HepG2 (cell line): Measurements from ENCODE around the gene CEP131. TPM values are rescaled to one million over a fixed set of nuclear protein-coding genes. Genes with fewer than 3 reads are reported as not detected.

Source experiments
- AGO2 ChIP-seq: fragments of 200-400 bp; formaldehyde crosslinking; optimal IDR thresholded peaks from 2 replicates; pipeline ENCODE3; 2017; ENCODE audit warnings: mild to moderate bottlenecking, low read depth, low read length, moderate library complexity
- CENPT ChIP-seq: sonication (generic); formaldehyde crosslinking; IDR thresholded peaks from 2 replicates; pipeline ENCODE4 v1.8.0; 2022; ENCODE audit warnings: low read depth, mild to moderate bottlenecking, moderate library complexity, missing genetic modification reagents
- EP300 ChIP-seq, 3 experiments: sonication (generic) in 1 of 3; formaldehyde crosslinking in 1 of 3; IDR thresholded peaks; 2 replicates each; pipeline versions ENCODE4 v1.5.1 to v1.6.1; 2011 to 2020; ENCODE audit warnings: low read depth in 2 of 3, low read length in 2 of 3, borderline replicate concordance in 1 of 3, improper control_type of control experiment in 1 of 3, mild to moderate bottlenecking in 1 of 3, missing genetic modification reagents in 1 of 3, moderate library complexity in 1 of 3
- HOXA9 ChIP-seq: sonication (generic); formaldehyde crosslinking; IDR thresholded peaks from 2 replicates; pipeline ENCODE4 v1.8.1; 2022; ENCODE audit warnings: missing genetic modification reagents, mild to moderate bottlenecking, moderate library complexity, borderline replicate concordance
- KLF6 ChIP-seq: IDR thresholded peaks from 2 replicates; pipeline ENCODE4 v1.8.0; 2016; ENCODE audit warnings: missing biosample characterization, missing genetic modification reagents
- MAFG ChIP-seq: sonication (generic); formaldehyde crosslinking; IDR thresholded peaks from 2 replicates; pipeline ENCODE4 v1.5.1; 2020; ENCODE audit warnings: mild to moderate bottlenecking, missing genetic modification reagents
- MATR3 ChIP-seq: sonication (generic); formaldehyde crosslinking; IDR thresholded peaks from 2 replicates; pipeline ENCODE4 v1.4.0; 2020; ENCODE audit warnings: missing genetic modification reagents
- POLR2A ChIP-seq, 2 experiments: IDR thresholded peaks; 2 replicates each; pipeline ENCODE4 v1.6.1; 2011; ENCODE audit warnings: low read depth in 2 of 2, low read length in 2 of 2, mild to moderate bottlenecking in 1 of 2, moderate library complexity in 1 of 2; ENCODE audit not compliant: insufficient read depth in 1 of 2
- POLR2G ChIP-seq: fragments of 200-400 bp; formaldehyde crosslinking; IDR thresholded peaks from 2 replicates; pipeline ENCODE4 v1.6.1; 2018; ENCODE audit warnings: mild to moderate bottlenecking, low read depth, low read length, moderate library complexity
- SMARCC2 ChIP-seq: fragments of 450-650 bp; IDR thresholded peaks from 2 replicates; pipeline ENCODE4 v1.6.1; 2017; ENCODE audit warnings: antibody characterized with exemption, mild to moderate bottlenecking
- SOX13 ChIP-seq, 3 experiments: fragments of 450-650 bp in 1 of 3; sonication (generic) in 1 of 3; formaldehyde crosslinking in 1 of 3; IDR thresholded peaks in 2 of 3; conservative IDR thresholded peaks in 1 of 3; 2 replicates each; pipeline versions ENCODE4 v1.5.0 to v1.6.1; 2016 to 2020; ENCODE audit warnings: antibody characterized with exemption in 1 of 3, mild to moderate bottlenecking in 1 of 3, missing compliant biosample characterization in 1 of 3, missing genetic modification reagents in 1 of 3, moderate library complexity in 1 of 3
- WIZ ChIP-seq: sonication (generic); formaldehyde crosslinking; IDR thresholded peaks from 2 replicates; pipeline ENCODE4 v1.5.1; 2020; ENCODE audit warnings: mild to moderate bottlenecking, missing genetic modification reagents
- ZBTB7B ChIP-seq: sonication (generic); formaldehyde crosslinking; IDR thresholded peaks from 2 replicates; pipeline ENCODE4 v1.4.0; 2020; ENCODE audit warnings: missing genetic modification reagents
- ZFP90 ChIP-seq: sonication (generic); formaldehyde crosslinking; IDR thresholded peaks from 2 replicates; pipeline ENCODE4 v1.8.0; 2022; ENCODE audit warnings: missing genetic modification reagents, mild to moderate bottlenecking, inconsistent platforms, borderline replicate concordance
- ZNF142 ChIP-seq: sonication (generic); formaldehyde crosslinking; IDR thresholded peaks from 2 replicates; pipeline ENCODE4 v1.4.0; 2020; ENCODE audit warnings: missing genetic modification reagents
- ZNF460 ChIP-seq: sonication (generic); formaldehyde crosslinking; IDR thresholded peaks from 2 replicates; pipeline ENCODE4 v1.5.1; 2020; ENCODE audit warnings: missing genetic modification reagents, mild to moderate bottlenecking, borderline replicate concordance
- ZNF530 ChIP-seq: sonication (generic); formaldehyde crosslinking; IDR thresholded peaks from 2 replicates; pipeline ENCODE4 v1.5.0; 2020; ENCODE audit warnings: low read depth, mild to moderate bottlenecking, missing genetic modification reagents
- ZNF615 ChIP-seq: sonication (generic); formaldehyde crosslinking; IDR thresholded peaks from 2 replicates; pipeline ENCODE4 v1.5.0; 2020; ENCODE audit warnings: mild to moderate bottlenecking, missing genetic modification reagents, borderline replicate concordance
- ZNF674 ChIP-seq: sonication (generic); formaldehyde crosslinking; IDR thresholded peaks from 2 replicates; pipeline ENCODE4 v1.5.0; 2020; ENCODE audit warnings: low read depth, mild to moderate bottlenecking, missing genetic modification reagents
- ZNF7 ChIP-seq: IDR thresholded peaks from 2 replicates; pipeline ENCODE4 v1.6.1; 2016; ENCODE audit warnings: missing biosample characterization, missing genetic modification reagents
- ZNF746 ChIP-seq: sonication (generic); formaldehyde crosslinking; IDR thresholded peaks from 2 replicates; pipeline ENCODE4 v1.8.0; 2022; ENCODE audit warnings: mild to moderate bottlenecking, missing genetic modification reagents
- ZNF816 ChIP-seq: sonication (generic); formaldehyde crosslinking; IDR thresholded peaks from 2 replicates; pipeline ENCODE4 v1.8.0; 2022; ENCODE audit warnings: missing genetic modification reagents, mild to moderate bottlenecking, borderline replicate concordance
- ZZZ3 ChIP-seq: sonication (generic); formaldehyde crosslinking; IDR thresholded peaks from 2 replicates; pipeline ENCODE4 v1.4.0; 2020; ENCODE audit warnings: missing genetic modification reagents, mild to moderate bottlenecking, borderline replicate concordance
- polyA plus RNA-seq, 8 experiments: library from polyadenylated mRNA; depleted of rRNA in 3 of 8; stranded (reverse) in 7 of 8; unstranded in 1 of 8; fragments of >200 nt; fragmentation: Illumina TruSeq in 4 of 8; extraction: Trizol in 4 of 8; gene quantifications; 2 replicates each; pipeline versions ENCODE4 v1.2.1 to v1.2.3, GENCODE V29; 2011 to 2016; ENCODE audit warnings: low read depth in 4 of 8, missing spikeins in 1 of 8, mixed read lengths in 1 of 8; ENCODE audit not compliant: insufficient read depth in 1 of 8
- total RNA-seq, 5 experiments: library from RNA; depleted of rRNA; stranded (reverse); fragments of >200 nt; fragmentation: Illumina TruSeq; extraction: Trizol; gene quantifications; 2 replicates each; pipeline ENCODE4 v1.2.3, GENCODE V29; 2016; ENCODE audit warnings: low read depth in 1 of 5
- TF ChIP-seq, protein P1 (sequence below): sonication (generic); formaldehyde crosslinking; IDR thresholded peaks from 2 replicates; pipeline ENCODE4 v1.5.0; 2020; ENCODE audit warnings: mild to moderate bottlenecking, low read depth, missing genetic modification reagents, borderline replicate concordance
- TF ChIP-seq, protein P2 (sequence below): conservative IDR thresholded peaks from 2 replicates; pipeline ENCODE4 v1.6.1; 2018; ENCODE audit warnings: missing genetic modification reagents

Gene CEP131
- total and polyA plus RNA-seq, 2 of the 13 experiments (the other 11 are each of a cell fraction or from before 2014, with no cell fraction given): 5.0 to 16.8 TPM

GRCh38 chr17:81238490-81238814, 15.7 kb upstream of the CEP131 start (continued):
- TF ChIP-seq ZNF460 (CRISPR knock-in tag) (no peak), AGO2 (peak; percentile 44), ZNF7 (CRISPR knock-in tag) (no peak), POLR2G (no peak), CENPT (CRISPR knock-in tag) (no peak), EP300 (IDR thresholded peaks at IDR 0.05; ENCODE audit: low read depth in 2 of 2, low read length in 2 of 2) (no peak), EP300 (CRISPR knock-in tag; IDR thresholded peaks at IDR 0.05; ENCODE audit: borderline replicate concordance) (no peak), ZNF530 (CRISPR knock-in tag) (no peak), ZZZ3 (no peak), KLF6 (CRISPR knock-in tag) (no peak), ZNF615 (no peak), ZNF674 (CRISPR knock-in tag) (no peak), MAFG (CRISPR knock-in tag) (no peak), ZNF142 (CRISPR knock-in tag) (peak; percentile 62; the same call in 1 of the 2 replicates), ZNF816 (no peak), POLR2A (IDR thresholded peaks at IDR 0.05; ENCODE audit: insufficient read depth in 1 of 2, low read depth in 2 of 2, low read length in 2 of 2) (no peak), ZFP90 (no peak), HOXA9 (CRISPR knock-in tag) (no peak), ZBTB7B (CRISPR knock-in tag) (no peak), ZNF746 (CRISPR knock-in tag) (no peak), SMARCC2 (no peak), WIZ (CRISPR knock-in tag) (no peak), SOX13 (IDR thresholded peaks at IDR 0.05) (no peak), SOX13 (CRISPR knock-in tag; conservative IDR thresholded peaks at IDR 0.05 in 1 of 2, IDR thresholded peaks at IDR 0.05 in 1 of 2) (no peak), MATR3 (0 out of 2 replicates have a peak, but pooled peaks have one; percentile 50)
- TF ChIP-seq, protein P1, sequence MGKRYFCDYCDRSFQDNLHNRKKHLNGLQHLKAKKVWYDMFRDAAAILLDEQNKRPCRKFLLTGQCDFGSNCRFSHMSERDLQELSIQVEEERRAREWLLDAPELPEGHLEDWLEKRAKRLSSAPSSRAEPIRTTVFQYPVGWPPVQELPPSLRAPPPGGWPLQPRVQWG (CRISPR knock-in tag): no peak; the same call in 1 of the 2 replicates
- TF ChIP-seq, protein P2, sequence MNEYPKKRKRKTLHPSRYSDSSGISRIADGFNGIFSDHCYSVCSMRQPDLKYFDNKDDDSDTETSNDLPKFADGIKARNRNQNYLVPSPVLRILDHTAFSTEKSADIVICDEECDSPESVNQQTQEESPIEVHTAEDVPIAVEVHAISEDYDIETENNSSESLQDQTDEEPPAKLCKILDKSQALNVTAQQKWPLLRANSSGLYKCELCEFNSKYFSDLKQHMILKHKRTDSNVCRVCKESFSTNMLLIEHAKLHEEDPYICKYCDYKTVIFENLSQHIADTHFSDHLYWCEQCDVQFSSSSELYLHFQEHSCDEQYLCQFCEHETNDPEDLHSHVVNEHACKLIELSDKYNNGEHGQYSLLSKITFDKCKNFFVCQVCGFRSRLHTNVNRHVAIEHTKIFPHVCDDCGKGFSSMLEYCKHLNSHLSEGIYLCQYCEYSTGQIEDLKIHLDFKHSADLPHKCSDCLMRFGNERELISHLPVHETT: no peak
